ENCODE measurements around the gene TPRX1.
"Not testable (repeated sequence)": the region's sequence is repeated elsewhere in the genome, so short reads cannot be mapped to it uniquely, and the experiment has no call there.

GRCh38 chr19:47804451-47804850 lies at the start of gene TPRX1:
- TF ChIP-seq CTCF (IDR thresholded peaks at IDR 0.05; ENCODE audit: low read depth, low read length, poor library complexity, severe bottlenecking); EZH2phosphoT487 (IDR thresholded peaks at IDR 0.05; ENCODE audit: borderline replicate concordance, low read length): not testable (repeated sequence)

All from DOHH2 (cell line).